Omental fat pad (tissue), 4 donors: Measurements from ENCODE around the gene HSD11B1. TPM values are rescaled to one million over a fixed set of nuclear protein-coding genes. Genes with fewer than 3 reads are reported as not detected.

Experiments used
- ATAC-seq: fragments of 150-250 bp; one replicate; pipeline ENCODE4 v1.9.1; 2016; ENCODE audit warnings: mild to moderate bottlenecking, moderate library complexity; ENCODE audit not compliant: low FRiP score
- DNase-seq: peaks from one replicate; pipeline ENCODE4 v3.0.0-alpha.2; 2019; ENCODE audit warnings: low spot score
- CTCF ChIP-seq, 3 donors: fragments of 450-650 bp; IDR thresholded peaks; one replicate each; pipeline ENCODE4 v1.5.1; 2016 to 2017; ENCODE audit warnings: antibody characterized with exemption in 3 of 3, mild to moderate bottlenecking in 3 of 3, moderate library complexity in 2 of 3
- total RNA-seq, 4 donors: library from RNA; depleted of rRNA; stranded (reverse); fragments of >200 nt; gene quantifications; one replicate each; pipeline ENCODE4 v1.1.0, GENCODE V29; 2016

HSD11B1 gene
- total RNA-seq, 4 donors from 2014 or later: 12.8 to 47.3 (median 18.0) TPM

- DNase-seq: no peak
- TF ChIP-seq CTCF (IDR thresholded peaks at IDR 0.05): no peak
- no peak for ATAC-seq
Measured at GRCh38 chr1:209775678-209776077, 71.0 kb downstream of the HSD11B1 start.

- ATAC-seq (no peak), DNase-seq (no peak)
- no peak for TF ChIP-seq CTCF (IDR thresholded peaks at IDR 0.05)
Measured at GRCh38 chr1:209777587-209777986, 72.9 kb downstream of the HSD11B1 start.

GRCh38 chr1:209778102-209778501 lies 73.5 kb downstream of the HSD11B1 start:
- no peak for TF ChIP-seq CTCF (IDR thresholded peaks at IDR 0.05)
- DNase-seq (no peak), ATAC-seq (no peak)

DNA sequence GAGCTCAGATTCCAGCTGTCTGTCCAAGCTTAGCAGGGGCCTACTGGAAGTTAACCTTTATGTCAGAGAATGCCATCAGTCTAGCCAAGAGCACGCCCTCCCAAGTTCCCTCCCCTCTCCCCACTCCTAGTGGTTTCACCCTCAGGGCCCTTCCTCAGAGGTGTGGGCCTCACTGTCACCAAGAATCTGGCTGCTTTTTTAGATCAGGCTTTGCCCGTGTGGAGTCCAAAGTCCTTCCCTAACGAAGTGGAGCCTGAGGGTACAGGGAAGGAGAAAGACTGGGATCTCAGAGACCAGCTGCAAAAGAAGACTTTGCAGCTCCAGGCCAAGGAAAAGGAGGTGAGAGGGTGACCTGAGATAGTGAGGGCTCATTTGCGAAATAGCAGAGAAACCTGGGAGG lies 75.6 kb downstream of the HSD11B1 start:
- no peak for DNase-seq
- no peak for ATAC-seq
- TF ChIP-seq CTCF (IDR thresholded peaks at IDR 0.05): no peak

DNA sequence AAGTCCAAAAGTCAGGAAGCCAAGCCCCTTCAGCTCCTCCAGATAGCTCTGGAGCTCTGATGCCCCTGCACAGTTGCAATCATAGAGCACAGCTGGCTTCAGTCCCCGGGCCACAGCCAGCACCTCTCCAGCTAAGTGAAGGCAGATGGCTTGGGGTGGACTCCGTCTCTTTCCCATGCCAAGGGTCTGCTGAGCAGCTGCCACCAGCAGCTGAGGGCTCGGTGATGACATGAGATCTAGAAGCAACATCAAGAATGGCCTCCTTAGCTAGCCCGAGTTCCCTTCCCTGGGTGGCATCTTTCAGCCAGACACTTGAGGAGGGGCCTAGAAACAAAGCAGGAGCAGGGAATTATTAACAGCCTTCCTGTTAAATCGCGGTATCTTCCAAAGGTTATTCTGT lies 78.7 kb downstream of the HSD11B1 start:
- ATAC-seq (no peak), DNase-seq (no peak)
- no peak for TF ChIP-seq CTCF (IDR thresholded peaks at IDR 0.05)

Other genes starting within 250 kb of the HSD11B1 start
- gene CAMK1G, start 121.1 kb upstream of the HSD11B1 start, total RNA-seq: not detected
- 10 to 100 TPM in 1 of 4 donors, 1 to 10 TPM in 3; 2.5 to 69.9 (median 6.3) TPM for gene LAMB3, start 52.4 kb upstream of the HSD11B1 start, total RNA-seq
- gene G0S2, start 29.4 kb upstream of the HSD11B1 start, total RNA-seq: 1,000 to 10,000 TPM in 3 of 4 donors, 100 to 1,000 TPM in 1; 423 to 6,912 (median 1,538) TPM
- gene TRAF3IP3, start 51.2 kb downstream of the HSD11B1 start, total RNA-seq: 1 to 10 TPM; 2.5 to 9.0 (median 3.6) TPM
- 1 to 10 TPM in 2 of 4 donors, under 1 TPM in 2; 0.37 to 1.9 (median 1.0) TPM for gene C1orf74, start 79.7 kb downstream of the HSD11B1 start, total RNA-seq
- 1 to 10 TPM in 2 of 4 donors, under 1 TPM in 2; 0.44 to 1.4 (median 1.0) TPM for gene IRF6, start 101.3 kb downstream of the HSD11B1 start, total RNA-seq
- gene UTP25, start 123.1 kb downstream of the HSD11B1 start, total RNA-seq: 10 to 100 TPM in 1 of 4 donors, 1 to 10 TPM in 3; 6.6 to 18.5 (median 9.2) TPM
- not detected for gene SYT14, start 233.4 kb downstream of the HSD11B1 start, total RNA-seq